Measurements from ENCODE around the gene ZNF397.

ZNF397 gene

DNA sequence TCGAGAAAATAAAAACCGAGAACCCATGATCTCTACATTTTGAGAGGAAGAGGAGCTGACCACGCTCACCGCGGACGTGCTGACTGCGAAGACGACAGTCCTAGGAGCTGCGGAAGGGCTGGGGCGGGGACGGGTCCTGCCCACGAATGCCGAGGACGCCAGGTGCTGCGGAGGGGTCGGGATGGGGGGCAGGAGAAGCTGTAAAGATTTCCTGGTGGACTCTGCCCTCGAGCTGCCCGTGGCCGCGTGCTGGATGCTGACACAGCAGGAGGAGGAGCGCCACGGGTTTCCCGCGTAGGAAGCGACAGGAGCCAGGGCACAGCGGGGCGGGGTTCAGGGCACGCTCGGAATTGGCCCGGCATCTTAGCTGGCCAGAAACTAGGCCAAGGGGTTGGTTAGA is 27.0 kb downstream of the ZNF397 start:
- TF ChIP-seq, protein P1, sequence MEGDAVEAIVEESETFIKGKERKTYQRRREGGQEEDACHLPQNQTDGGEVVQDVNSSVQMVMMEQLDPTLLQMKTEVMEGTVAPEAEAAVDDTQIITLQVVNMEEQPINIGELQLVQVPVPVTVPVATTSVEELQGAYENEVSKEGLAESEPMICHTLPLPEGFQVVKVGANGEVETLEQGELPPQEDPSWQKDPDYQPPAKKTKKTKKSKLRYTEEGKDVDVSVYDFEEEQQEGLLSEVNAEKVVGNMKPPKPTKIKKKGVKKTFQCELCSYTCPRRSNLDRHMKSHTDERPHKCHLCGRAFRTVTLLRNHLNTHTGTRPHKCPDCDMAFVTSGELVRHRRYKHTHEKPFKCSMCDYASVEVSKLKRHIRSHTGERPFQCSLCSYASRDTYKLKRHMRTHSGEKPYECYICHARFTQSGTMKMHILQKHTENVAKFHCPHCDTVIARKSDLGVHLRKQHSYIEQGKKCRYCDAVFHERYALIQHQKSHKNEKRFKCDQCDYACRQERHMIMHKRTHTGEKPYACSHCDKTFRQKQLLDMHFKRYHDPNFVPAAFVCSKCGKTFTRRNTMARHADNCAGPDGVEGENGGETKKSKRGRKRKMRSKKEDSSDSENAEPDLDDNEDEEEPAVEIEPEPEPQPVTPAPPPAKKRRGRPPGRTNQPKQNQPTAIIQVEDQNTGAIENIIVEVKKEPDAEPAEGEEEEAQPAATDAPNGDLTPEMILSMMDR (conservative IDR thresholded peaks at IDR 0.05), result no peak
- peak overlapping the region; percentile 75; the same call in 1 of the 2 replicates for H3K27ac ChIP-seq

DNA sequence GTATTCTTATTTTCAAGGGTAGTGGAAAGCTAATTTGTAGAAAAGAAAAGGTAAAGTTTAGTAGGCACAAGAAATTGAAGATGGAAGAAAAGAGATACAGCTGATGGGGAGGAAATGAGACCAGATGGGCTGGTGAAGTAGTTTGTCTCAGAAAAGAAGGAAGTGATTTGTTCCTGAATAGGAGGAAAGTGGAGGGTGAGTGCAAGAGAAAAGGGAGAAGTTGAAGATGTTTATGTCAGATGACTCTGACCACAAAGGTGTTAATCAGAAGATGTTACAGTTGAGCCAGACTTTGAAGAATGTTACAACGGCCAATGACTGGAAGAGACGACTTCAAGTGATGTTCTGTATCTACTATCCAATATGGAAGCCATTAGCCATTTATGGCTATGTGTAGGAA is 28.0 kb downstream of the ZNF397 start:
- TF ChIP-seq, protein P1 (conservative IDR thresholded peaks at IDR 0.05), result no peak
- H3K27ac ChIP-seq, result no peak overlapping the region

DNA sequence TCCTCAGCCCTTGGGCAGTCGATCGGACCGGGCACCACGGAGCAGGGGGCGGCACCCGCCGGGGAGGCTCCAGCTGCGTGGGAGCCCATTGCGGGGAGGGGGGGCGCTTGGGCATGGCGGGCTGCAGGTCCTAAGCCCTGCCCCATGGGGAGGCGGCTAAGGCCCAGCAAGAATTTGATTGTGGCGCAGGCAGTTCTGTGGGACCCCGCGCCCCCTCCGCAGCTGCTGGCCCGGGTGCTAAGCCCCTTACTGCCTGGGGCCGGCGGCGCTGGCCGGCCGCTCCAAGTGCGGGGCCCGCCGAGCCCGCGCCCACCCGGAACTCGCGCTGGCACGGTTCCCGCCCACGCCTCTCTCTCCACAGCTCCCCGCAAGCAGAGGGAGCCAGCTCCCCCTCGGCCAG is 30.8 kb downstream of the ZNF397 start:
- TF ChIP-seq, protein P1 (conservative IDR thresholded peaks at IDR 0.05), result no peak
- no peak overlapping the region for H3K27ac ChIP-seq

DNA sequence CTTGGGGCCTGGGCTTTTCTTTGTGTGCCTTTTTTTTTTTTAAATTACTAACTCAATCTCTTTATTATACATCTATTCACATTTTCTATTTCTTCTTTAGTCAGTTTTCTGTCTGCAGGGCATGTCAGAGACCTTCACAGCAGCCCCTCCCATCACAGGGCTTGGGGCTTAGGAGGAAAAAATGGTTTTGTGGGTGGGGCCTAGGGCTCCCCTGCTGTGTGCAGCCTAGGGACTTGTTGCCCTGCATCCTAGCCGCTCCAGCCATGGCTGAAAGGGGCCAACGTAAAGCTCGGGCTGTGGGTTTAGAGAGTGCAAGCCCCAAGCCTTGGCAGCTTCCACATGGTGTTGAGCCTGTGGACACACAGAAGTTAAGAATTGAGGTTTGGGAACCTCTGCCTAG is 35.4 kb downstream of the ZNF397 start:
- no peak overlapping the region for H3K27ac ChIP-seq
- TF ChIP-seq, protein P1 (conservative IDR thresholded peaks at IDR 0.05), result no peak

DNA sequence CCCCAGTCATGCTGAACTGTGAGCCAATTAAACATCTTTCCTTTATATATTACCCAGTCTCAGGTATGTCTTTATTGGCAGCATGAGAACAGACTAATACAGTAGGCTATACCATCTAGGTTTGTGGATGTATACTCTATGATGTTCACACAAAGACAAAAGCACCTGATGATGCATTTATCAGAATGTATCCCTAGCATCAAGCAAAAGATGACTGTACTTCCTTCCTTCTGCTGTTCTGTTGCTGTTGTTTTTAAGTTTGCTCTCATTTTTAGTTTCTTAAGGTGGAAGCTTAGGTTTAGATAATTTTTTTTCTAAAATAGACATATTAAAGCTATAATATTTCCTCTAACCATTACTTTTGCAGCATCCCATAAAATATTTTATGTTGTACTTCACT is 36.8 kb downstream of the ZNF397 start:
- no peak overlapping the region for H3K27ac ChIP-seq
- TF ChIP-seq, protein P1 (conservative IDR thresholded peaks at IDR 0.05), result no peak

DNA sequence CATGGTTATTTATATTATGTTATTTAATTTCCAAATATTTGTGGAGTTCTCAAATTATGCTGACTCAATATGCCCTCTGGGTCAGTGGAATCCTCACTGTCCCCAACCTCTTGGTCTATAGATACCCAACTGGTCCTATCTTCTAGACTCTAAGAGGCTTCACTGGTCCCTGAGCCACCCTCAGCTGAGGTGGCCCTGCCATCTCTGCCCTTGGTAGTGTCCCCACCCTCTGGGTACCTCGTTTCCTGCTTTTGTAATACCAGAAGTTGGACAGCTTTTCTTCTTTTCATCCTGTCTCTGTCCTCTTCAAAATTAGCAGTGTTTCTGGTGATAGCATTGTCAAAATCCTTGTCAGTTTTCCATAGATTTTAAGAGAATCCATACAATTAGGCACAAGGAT is 37.3 kb downstream of the ZNF397 start:
- TF ChIP-seq, protein P1 (conservative IDR thresholded peaks at IDR 0.05), result no peak
- H3K27ac ChIP-seq, result no peak overlapping the region

DNA sequence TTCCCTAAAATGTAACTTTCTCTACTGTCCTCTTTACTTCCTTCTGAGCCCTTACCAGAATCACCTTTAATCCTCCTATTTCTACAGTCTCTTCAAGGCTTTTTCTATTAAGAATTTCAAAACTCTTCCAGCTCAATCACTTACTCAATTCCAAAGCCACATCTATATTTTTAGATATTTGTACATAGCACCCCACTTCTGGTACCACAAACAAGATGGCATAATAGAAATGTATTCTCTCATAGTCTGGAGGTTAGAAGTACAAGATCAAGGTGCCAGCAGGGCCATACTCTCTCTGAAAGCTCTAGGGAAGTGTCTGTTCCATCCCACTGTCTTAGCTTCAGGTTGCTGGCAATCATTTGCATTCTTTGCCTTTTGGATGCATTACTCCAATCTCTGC is 38.1 kb downstream of the ZNF397 start:
- H3K27ac ChIP-seq, result no peak overlapping the region
- TF ChIP-seq, protein P1 (conservative IDR thresholded peaks at IDR 0.05), result no peak

DNA sequence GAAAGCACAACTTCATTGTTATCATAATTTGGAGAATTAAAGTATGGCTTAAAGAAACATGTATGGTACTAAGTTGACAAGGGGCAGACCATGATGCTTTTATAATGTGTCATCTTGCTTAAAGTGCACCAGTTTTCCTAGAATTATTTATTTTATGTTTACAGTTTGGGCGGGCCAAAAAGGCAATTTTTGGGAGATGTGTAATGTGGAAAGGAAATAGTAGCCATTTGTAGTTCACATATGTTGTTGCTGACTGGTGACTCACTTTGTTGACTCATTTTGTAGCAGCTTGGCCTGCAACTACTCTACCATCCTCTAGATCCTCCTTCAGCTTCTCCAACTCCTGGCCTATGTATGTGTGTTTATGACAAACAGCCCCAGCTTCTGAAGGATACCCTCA is 41.5 kb downstream of the ZNF397 start:
- TF ChIP-seq, protein P1 (conservative IDR thresholded peaks at IDR 0.05), result no peak
- no peak overlapping the region for H3K27ac ChIP-seq
